NCI-H2029 treated with DMSO at 0.1 percent for 48 hours (cell line): ENCODE data around the gene DHRS13.
"Not testable (repeated sequence)": the region's sequence is repeated elsewhere in the genome, so short reads cannot be mapped to it uniquely, and the experiment has no call there.

Experiments
- DNase-seq: peaks from one replicate; lab custom pipeline; 2025; lab: John Stamatoyannopoulos, UW

DHRS13 gene

DNA sequence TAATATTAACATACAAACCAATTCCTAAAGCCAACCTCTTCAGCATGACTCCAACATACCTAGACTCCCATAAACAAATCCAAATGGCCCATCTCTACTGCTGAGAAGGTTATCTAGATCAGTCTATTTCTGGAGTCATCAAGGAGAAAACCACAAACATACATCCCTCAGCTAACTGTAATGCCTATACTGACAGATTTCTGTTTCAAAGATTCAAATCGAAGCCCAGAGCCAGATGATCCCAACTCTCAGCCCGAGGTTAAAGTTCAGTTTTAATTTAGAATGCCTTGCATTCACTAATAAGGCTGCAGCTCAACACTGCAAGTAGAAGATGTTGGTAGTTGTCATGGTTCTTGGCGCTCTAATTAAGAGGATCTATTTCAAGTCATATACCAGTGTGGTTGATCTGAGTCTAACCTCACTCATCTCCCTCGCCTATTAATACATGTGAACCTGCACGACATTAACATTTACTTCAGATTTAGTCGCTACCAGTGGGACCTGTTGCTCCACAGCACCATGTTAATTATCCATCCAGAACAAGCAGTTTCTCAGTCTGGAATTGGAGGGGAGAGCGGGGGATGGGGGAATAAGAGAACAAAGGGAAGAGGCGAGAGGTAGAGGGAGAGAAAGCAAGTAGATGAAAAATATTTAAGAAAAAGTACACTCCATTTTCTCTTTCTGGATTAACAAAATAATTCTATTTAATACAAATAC is 33.0 kb upstream of the DHRS13 start:
- DNase-seq: no peak

DNA sequence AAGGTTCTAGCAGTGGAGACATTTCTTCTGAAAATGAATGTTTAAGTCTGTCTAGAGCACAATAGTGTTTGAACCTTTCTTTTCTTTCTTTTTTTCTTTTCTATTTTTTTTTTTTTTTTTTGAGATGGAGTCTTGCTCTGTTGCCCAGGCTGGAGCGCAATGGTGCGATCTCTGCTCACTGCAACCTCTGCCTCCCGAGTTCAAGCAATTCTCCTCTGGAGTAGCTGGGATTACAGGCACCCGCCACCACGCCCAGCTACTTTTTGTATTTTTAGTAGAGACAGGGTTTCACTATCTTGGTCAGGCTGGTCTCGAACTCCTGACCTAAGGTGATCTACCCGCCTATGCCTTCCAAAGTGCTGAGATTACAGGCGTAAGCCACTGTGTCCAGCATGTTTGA is 31.6 kb upstream of the DHRS13 start:
- not testable (repeated sequence) for DNase-seq

DNA sequence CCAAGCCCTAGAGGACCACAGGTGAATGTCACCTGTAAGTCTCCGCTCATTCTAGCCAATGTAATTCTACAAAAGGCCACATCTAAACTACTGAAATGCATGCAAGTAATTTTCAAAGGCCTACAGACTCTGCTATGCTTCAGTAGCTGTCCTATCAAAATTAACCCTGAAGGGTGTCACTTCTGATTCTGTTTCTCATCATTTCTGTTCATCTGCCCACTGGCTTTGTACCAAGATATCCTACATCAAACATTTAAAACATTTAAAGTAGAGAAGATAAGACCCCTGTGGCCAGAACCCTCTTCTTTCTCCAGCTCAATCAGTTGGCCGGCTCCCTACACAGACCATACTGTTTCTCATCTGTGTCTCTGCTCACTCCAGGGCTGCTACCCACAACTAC is 26.9 kb upstream of the DHRS13 start:
- DNase-seq: no peak

DNA sequence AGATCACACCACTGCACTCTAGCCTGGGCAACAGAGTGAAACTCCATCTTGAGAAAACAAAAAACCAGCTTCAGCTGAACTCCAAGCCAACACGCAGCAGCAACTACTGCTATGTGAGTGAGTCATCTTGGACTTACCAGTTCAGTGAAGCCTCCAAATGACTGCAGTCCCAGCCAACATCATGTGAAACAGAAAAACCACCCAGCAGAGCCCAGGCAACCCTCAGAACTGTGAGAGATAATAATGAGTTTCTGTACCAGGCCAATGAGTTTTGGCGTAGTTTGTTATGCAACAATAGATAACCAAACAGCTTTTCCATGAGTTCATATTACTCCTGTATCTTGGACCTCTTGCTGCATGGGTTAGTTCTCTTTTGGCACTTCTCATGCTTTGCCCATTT is 25.2 kb upstream of the DHRS13 start:
- no peak for DNase-seq

DNA sequence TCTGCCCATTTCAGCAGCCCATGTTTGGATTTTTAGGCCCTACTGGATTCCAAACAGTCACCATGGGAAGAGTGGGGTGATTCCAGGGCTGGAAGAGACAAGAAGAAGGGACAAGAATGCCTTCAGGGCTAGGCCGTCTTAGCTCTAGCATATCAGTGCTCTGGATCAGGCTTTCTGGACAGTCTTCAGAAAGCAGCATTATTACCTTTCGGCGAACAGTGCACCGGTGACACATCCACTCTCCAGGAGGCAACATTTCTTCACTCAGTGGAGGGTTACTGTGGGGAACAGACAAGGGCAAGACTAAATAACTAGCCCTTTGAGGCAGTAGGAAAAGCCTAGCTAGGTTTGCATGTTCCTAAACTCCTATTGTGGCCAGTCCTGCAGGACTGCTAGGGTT is 23.9 kb upstream of the DHRS13 start:
- no peak for DNase-seq

DNA sequence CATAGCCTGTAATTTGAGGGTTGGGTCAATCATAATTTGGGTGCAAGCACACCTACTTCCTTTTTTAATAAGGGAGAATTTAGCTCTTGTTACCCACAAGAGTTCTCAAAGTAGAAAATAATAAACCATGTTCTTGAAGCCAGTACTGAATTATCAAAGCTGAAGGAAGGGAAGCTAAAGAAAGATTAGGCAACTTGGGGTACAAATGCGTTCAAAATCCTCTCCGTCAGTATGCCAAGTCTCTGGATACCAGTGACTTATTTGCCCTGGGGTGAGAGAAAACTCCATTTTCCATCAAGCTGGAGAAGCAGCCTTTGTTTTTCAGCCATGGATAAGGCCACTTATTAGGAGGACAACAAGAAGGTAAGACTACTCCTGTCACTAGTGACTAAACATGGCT is 23.5 kb upstream of the DHRS13 start:
- DNase-seq: no peak

DNA sequence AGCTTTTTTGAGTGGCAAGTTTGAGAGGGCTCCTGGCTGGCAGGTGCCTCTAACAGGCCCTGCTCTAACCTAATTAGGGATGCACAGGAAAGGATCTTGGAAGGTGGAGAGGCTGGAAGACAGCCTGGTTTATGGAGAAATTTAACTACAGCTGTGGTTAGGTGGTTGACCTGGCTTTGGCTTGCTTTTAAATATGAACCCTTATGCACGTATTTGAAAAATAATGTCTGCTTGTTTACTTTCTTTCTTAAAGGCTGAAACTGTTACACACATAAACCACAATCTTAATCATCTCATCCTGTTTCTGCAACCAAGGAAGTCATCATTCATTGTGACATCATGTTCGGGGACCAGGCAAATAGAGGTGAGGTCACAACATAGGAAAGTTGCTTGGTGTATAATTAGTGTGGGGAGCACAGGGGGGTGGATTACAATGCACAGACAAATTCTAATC is 23.1 kb upstream of the DHRS13 start:
- no peak for DNase-seq

DNA sequence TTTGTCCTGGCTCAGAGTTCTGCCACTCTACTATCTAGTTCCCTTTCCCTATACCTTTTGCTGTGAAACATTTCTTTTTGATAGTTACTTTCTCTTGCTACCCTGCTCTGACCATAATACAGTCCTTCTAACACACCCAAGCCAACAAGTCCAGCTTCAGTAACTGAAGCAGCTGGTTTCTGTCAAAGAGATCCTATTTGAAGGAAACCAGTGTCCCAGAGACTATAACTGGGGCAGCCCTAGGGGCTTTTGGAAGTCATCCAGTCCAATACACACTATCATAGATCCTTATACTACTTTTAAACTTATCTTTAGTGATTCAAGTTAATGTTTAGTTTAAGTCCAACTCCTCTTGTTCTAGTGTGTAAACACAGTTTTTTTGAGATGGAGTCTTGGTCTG is 17.3 kb upstream of the DHRS13 start:
- DNase-seq: no peak

DNA sequence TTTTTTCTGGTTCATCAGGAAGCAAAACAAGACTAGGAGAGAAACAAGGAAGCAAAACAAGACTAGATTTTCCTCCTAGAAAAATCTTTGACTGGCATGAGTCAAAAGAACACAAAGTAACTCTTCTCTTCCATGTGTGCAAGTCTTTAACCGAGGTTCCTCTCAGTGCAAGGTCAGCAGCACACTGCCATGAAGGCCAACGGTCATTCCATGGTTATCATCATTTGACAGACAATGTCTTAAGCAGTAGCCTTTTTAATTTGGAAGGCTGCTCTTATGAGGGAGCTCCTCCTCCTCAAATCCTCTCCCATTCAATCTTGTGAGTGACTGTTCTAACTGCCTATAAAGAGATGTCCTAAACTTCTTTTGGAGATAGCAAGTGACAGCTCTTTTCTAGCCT is 15.4 kb upstream of the DHRS13 start:
- DNase-seq: no peak

DNA sequence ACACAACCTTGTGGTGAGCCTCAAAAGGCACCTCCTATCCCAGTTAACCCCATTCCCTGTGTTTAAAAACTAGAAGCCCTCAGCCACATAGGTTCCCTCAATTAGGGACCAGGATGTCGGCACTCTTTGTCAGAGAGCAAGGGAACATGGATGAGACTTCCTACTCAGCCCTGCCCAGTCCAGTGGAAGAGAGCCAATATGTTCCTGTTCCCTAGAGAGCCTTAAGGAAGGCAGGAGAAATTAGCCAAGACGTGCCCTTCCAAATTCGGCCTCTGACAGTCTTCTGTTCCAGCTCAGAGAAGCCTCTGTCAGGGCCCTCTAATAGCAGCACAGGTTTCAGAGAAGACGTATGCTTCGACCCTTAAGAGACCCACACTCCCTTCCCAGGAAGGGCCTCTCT is 14.6 kb upstream of the DHRS13 start:
- no peak for DNase-seq

DNA sequence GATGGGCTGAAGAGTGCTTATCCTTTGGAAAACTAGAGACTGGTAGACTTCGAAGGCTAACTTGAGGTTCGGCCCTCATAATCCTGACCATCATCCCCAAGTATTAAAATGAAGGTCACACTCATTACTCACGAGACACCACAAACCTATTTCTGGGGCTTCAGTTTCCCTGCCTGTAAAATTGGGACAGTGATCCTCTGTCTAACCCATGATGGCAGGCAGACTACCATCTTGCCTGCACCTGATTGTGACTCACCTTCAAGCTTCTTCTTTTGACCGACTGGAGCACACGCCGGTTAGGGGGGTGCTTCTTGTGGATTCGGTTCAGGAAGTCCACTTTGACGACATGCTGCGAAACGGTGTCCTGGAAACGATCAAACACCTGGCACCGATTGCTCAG is 14.2 kb upstream of the DHRS13 start:
- no peak for DNase-seq

DNA sequence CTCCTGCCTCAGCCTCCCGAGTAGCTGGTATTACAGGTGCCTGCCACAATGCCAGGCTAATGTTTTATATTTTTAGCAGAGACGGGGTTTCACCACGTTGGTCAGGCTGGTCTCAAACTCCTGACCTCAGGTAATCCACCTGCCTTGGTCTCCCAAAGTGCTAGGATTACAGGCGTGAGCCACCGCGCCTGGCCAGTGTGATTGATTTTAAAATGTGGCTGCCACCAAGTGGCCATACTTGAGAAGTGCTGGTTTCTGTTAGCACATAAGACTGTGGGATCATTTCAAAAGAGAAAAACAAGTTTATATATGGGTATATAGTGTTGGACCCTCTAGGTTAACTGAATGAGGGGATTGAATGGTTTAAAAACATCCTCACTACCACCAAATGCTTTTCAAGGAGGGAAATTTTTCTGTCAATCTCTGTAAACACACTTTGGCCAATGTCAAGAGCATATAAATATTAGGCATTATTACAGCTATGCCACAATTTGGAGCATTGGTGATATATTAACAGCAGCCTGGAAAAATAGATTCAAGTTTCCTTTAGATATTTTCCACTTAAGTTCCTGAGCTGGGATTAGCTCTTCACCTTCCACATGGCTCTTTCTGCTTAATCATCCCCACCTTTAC is 13.5 kb upstream of the DHRS13 start:
- DNase-seq: no peak

DNA sequence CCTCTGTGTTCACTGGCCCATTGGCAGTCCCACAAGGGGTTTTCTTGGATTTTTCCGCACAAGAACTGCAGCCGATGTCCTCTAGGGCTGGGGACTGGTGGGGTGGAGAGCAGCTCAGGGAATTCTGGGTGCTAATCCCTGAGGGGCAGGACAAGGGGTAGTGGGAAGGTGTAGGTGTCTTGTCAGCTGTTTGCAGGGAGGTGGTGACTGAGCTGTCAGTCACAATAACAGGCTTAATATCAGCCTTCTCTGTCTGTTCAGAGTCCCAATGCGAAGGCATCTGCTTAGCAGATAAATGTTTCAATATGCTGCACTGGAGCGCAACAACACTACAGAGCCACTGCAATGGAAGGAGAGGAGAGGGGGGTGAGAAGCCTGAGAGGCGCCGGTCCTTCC is 10.1 kb upstream of the DHRS13 start:
- no peak for DNase-seq

DNA sequence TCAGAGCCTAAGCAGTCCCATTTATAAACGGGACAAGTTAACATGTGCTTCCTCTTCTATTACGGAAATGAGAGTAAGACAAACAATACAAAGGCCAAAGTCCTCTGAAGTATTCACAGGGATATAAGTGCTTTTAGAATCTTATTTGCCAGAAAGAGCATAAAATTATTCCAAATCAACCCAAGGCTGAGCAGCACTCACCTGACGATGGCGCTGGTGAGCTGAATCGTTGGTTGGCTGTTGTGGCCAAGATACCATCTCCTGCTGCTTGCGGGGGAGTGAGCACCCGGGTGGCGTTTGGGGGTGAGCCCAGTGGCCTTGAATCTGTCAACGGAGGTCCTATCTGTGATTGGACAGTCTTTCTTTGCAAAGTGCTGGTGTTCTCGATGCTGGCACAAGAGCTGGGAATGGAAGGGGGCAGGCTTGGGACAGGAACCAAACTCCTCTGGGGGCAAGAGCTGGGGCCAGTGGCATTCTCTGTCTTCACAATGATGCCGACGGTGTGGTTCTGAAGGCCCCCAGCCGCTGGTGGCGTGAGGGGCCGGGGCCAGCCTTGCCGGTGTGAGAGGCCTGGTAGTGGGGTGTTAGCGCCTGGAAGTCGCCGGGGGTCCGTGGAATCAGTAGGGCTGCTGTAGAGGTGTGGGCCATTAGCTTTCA is 9.5 kb upstream of the DHRS13 start:
- DNase-seq: no peak

DNA sequence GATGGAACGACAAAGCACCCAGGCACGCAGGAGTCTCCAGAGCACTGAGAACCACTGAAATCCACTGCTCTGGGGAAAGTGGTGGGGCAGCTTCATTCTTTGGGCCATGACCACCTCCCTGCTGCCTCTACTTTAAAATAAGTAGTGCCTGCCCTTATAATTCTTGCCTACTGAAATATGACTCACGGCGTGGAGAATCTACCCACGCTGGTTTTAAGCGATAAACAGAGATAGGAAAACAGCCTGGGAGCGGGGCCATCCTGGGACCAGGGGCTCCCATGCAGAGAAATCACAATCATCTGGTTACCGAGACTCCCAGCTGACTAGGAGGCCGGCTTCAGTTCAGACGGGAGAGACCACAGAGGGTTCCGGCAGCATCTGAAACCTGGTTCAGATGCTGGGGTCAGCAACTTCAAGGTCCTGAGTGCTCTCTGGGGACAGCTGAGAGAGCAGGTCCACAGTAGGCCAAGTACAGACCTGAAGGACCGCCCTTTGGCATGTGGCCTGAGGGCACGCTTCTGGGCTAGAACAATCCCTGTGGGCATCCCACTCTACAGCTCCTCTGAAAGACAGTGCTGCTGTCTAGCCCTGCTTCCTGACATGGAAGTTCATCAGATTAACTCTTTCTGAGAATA is 8.6 kb upstream of the DHRS13 start:
- no peak for DNase-seq

DNA sequence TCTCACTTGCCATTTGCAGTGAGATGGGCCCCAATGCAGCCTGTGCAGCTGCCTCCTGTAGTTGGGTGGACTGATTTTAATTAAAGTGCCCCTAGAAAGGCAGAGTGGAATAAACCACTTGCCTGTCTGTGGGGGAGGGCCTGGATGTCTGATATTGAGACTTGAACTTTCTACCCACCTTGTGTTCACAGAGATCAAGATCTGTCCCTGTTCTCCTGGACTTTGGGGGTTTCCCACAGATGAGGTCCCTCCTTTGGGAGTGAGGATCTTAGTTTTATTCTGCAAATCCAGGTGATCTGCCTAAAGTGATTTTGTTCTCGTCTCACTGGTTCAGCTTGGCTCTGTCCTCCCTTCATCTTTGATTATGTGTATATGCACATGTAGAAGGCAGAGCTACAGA is 7.7 kb upstream of the DHRS13 start:
- no peak for DNase-seq

DNA sequence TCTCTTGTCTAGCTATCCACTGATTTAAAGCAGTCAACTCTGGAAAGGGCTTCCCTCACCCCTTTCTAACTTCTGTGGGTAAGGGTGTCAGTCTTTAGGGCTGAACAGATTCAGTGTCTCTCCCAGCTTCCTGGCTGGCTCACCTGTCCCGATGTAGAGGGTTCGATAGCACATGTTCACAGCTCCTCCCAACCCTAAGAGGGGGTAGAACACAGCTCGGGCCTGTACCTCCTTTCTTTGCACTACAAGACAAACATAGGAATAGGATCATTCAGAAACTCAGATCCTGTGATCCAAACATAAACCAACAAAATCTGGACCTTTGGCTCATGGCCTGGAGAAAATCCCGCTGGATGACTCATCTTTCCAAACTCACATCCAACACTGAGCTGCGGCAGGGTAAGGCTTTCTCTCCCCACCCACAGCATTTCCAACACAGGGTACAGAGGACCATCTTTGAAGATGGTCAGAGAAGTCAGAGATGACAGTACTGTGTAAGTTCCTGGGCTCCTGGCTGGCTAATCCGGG is 5.8 kb upstream of the DHRS13 start:
- no peak for DNase-seq

DNA sequence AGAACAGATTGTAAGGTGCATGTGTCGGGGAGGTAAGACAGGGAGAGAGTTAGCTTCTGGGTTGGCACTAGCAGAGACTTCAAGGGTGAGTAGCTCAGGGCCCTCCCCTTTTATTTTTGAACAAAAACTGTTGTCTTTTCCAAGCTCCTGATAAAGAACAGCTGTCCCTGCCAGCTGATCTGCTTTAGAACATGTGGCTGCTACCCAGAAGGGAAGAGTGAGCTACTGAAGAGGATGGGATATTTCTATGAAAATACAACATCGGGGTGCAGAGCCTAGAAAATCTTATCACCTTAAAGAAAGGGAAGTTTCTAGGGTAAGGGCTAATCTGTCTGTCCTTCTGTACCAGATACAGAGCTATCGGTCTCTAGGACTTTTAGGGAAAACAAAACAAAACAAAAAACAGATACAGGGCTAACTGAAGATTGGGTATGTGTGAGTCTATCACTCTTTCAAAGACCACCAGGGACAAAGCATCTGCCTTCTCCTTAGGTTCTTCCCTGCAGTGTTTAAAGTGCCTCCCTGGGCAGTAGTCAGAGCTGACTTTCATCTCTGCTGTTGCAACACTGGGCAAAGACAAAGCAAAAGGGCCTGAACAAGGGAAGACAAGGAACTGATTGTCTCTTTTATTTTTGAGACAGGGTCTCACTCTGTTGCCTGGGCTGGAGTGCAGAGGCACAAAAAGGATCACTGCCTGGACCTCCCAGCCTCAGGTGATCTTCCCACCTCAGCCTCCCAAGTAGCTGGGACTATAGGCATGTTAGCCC is 5.0 kb upstream of the DHRS13 start:
- no peak for DNase-seq

DNA sequence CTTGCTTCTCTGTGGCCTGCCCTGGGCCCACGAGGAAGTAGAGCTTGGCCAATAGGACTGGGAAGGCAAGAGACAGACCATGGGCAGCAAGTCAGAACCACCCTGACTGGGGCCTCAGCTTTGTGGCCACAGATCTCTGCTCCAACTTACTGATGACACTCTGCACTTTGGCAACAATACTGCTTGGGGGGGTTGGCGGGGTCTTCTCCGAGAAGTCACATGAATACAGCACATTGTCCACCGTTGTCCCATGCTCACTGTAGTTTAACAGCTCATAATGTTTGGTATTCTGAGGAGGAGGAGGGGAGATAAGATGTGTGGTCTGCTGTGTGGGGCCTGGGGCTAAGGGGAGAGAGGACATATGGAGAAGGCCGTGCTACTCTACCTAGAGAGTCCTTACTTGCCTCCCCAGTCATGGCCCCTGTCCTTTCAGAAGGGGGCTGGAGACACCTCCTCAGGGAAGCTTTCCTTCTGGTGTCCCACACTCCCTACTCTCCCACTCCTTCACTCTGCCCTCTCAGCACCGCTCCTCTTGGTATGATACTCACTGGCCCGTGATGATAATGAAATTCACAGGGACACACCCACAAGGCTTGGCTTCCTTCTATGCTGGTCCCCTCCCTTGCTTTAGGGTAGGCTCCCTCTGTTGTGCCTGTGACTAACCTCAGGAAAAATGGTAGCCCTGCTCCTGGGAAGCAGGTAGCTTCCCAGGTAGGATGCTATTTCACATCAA is 4.0 kb upstream of the DHRS13 start:
- DNase-seq: no peak

DNA sequence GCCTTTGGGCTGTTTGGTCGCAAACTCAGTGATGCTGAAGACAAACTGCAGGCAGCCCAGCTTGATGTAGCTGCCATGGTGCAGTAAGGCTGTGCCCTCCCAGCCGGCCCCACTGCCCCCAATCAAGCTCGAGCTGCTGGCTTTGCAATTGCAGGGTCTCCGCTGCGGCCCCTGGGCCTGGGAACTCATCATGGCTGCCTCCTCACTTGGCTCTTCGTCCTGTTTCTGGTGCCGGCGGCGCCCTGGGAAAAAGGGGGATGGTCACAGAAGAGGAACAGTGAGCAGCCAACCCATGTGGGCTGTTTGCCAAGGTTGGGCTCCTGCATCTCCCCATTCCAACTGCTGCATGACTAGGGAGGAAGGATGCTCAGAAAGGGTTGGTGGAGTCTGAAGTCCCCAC is 3.4 kb upstream of the DHRS13 start:
- no peak for DNase-seq

DNA sequence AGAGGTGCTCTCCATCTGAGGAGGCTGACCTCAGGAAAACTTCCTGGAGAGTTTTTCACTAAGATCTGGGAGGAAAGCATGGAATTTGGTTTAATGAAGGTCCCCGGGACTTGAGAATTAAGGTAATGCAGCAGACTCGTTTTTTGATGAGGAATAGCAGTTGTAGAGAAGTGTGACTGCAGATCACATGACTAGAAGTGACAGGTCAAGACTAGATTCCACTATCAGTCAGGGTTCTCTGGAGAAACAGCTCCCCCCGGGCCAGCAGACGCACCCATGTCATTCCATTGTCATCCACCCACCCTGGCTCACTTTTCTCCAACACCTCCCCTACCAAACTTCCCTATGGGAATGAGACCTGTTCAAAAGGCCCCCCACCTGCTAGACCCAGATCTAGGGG is 1.9 kb upstream of the DHRS13 start:
- DNase-seq: no peak

DNA sequence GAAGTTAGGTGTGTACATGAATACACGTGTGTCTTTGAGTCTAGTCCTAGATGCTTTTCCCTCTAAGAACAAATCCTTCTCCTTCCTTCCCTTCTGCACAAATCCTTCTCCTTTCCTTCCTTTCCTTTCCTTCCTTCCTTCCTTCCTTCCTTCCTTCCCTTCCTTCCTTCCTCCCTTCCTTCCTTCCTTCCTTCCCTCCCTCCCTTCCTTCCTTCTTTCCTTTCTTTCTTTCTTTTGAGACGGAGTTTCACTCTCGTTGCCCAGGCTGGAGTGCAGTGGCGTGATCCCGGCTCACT is 615 bp upstream of the DHRS13 start:
- not testable (repeated sequence) for DNase-seq
